Mesenchymal stem cell (in vitro differentiated cells and primary cell): ENCODE measurements around the gene NUP42.
"Not testable (repeated sequence)": the region's sequence is repeated elsewhere in the genome, so short reads cannot be mapped to it uniquely, and the experiment has no call there.

Experiments
- DNase-seq: peaks from one replicate; pipeline ENCODE4 v3.0.0-alpha.2; 2013
- H2AFZ ChIP-seq: one replicate; pipeline ENCODE4 v1.6.1; 2013; ENCODE audit warnings: low read depth, mild to moderate bottlenecking, control low read depth, inconsistent platforms, low read length, moderate library complexity
- H2AK5ac ChIP-seq: 2 replicates; pipeline ENCODE4 v1.6.1; 2013; ENCODE audit warnings: low read length, moderate library complexity, mild to moderate bottlenecking, inconsistent platforms; ENCODE audit not compliant: severe bottlenecking
- H2BK120ac ChIP-seq: one replicate; pipeline ENCODE4 v1.6.1; 2013; ENCODE audit warnings: low read depth, mild to moderate bottlenecking, inconsistent platforms, low read length, moderate library complexity
- H2BK12ac ChIP-seq, 2 experiments: one replicate each; pipeline ENCODE4 v1.6.1; 2013; ENCODE audit warnings: inconsistent platforms in 2 of 2, low read length in 2 of 2, mild to moderate bottlenecking in 2 of 2, moderate library complexity in 2 of 2, control low read depth in 1 of 2
- H2BK15ac ChIP-seq: one replicate; pipeline ENCODE4 v1.6.1; 2013; ENCODE audit warnings: mild to moderate bottlenecking, low read depth, inconsistent platforms; ENCODE audit not compliant: poor library complexity, severe bottlenecking
- H2BK5ac ChIP-seq: 2 replicates; pipeline ENCODE4 v1.6.1; 2013; ENCODE audit warnings: low read depth, mild to moderate bottlenecking, low read length, control low read depth, inconsistent platforms; ENCODE audit not compliant: poor library complexity, severe bottlenecking
- H3K14ac ChIP-seq, 2 experiments: one replicate each; pipeline ENCODE4 v1.6.1; 2013; ENCODE audit warnings: inconsistent platforms in 2 of 2, low read length in 2 of 2, control low read depth in 1 of 2, mild to moderate bottlenecking in 1 of 2, moderate library complexity in 1 of 2
- H3K18ac ChIP-seq, 2 experiments: one replicate each; pipeline ENCODE4 v1.6.1; 2013; ENCODE audit warnings: inconsistent platforms in 2 of 2, low read length in 2 of 2, control low read depth in 1 of 2, low read depth in 1 of 2, mild to moderate bottlenecking in 1 of 2
- H3K23ac ChIP-seq, 2 experiments: one replicate each; pipeline ENCODE4 v1.6.1; 2013; ENCODE audit warnings: inconsistent platforms in 2 of 2, low read length in 2 of 2, mild to moderate bottlenecking in 2 of 2, moderate library complexity in 2 of 2, control low read depth in 1 of 2
- H3K27ac ChIP-seq: 2 replicates; pipeline ENCODE4 v1.5.1; 2013; ENCODE audit warnings: mild to moderate bottlenecking, moderate library complexity, low read length, control low read depth, inconsistent platforms; ENCODE audit not compliant: poor library complexity, severe bottlenecking
- H3K27me3 ChIP-seq, 2 experiments: 2 replicates each; pipeline versions ENCODE4 v1.6.1 to v1.7.0; 2013; ENCODE audit warnings: low read length in 2 of 2, mild to moderate bottlenecking in 2 of 2, moderate library complexity in 2 of 2, control low read depth in 1 of 2, inconsistent platforms in 1 of 2; ENCODE audit not compliant: control insufficient read depth in 1 of 2, insufficient read depth in 1 of 2
- H3K36me3 ChIP-seq, 2 experiments: 2 replicates each; pipeline versions ENCODE4 v1.6.1 to v1.7.0; 2013; ENCODE audit warnings: low read length in 2 of 2, control low read depth in 1 of 2, inconsistent platforms in 1 of 2, low read depth in 1 of 2, mild to moderate bottlenecking in 1 of 2; ENCODE audit not compliant: insufficient read depth in 2 of 2, control insufficient read depth in 1 of 2
- H3K4ac ChIP-seq, 2 experiments: one replicate each; pipeline ENCODE4 v1.6.1; 2013; ENCODE audit warnings: inconsistent platforms in 2 of 2, low read length in 2 of 2, mild to moderate bottlenecking in 2 of 2, moderate library complexity in 2 of 2, control low read depth in 1 of 2, low read depth in 1 of 2
- H3K4me1 ChIP-seq: 2 replicates; pipeline ENCODE4 v1.6.1; 2013; ENCODE audit warnings: low read depth, low read length, control low read depth; ENCODE audit not compliant: control insufficient read depth, insufficient read depth
- H3K4me2 ChIP-seq: 2 replicates; pipeline ENCODE4 v1.6.1; 2013; ENCODE audit warnings: low read length, mild to moderate bottlenecking, inconsistent platforms; ENCODE audit not compliant: poor library complexity, severe bottlenecking
- H3K4me3 ChIP-seq, 2 experiments: 2 replicates each; pipeline versions ENCODE4 v1.5.1 to v1.7.0; 2013; ENCODE audit warnings: low read length in 2 of 2, mild to moderate bottlenecking in 2 of 2, control low read depth in 1 of 2, low read depth in 1 of 2; ENCODE audit not compliant: insufficient read depth in 1 of 2
- H3K79me1 ChIP-seq: replicated peaks from 2 replicates; pipeline ENCODE4 v1.6.1; 2013; ENCODE audit warnings: mild to moderate bottlenecking, control low read depth, low read length, inconsistent platforms; ENCODE audit not compliant: poor library complexity, severe bottlenecking
- H3K9ac ChIP-seq: 2 replicates; pipeline ENCODE4 v1.7.0; 2013; ENCODE audit warnings: mild to moderate bottlenecking, low read length, moderate library complexity
- H3K9me3 ChIP-seq: 2 replicates; pipeline ENCODE4 v1.7.0; 2013; ENCODE audit warnings: mild to moderate bottlenecking, low read length; ENCODE audit not compliant: control insufficient read depth
- H4K8ac ChIP-seq: one replicate; pipeline ENCODE4 v1.6.1; 2013; ENCODE audit warnings: inconsistent platforms, mild to moderate bottlenecking, low read length, moderate library complexity
- H4K91ac ChIP-seq: one replicate; pipeline ENCODE4 v1.6.1; 2013; ENCODE audit warnings: mild to moderate bottlenecking, low read length, inconsistent platforms
- WGBS: methylation state at CpG from one replicate; pipeline ENCODE4 v1.1.7; 2013; ENCODE audit warnings: mixed read lengths; 5-methylcytosine and 5-hydroxymethylcytosine counted together

The NUP42 gene

GRCh38 chr7:23220690-23221305 is 39.0 kb downstream of the NUP42 start:
- Histone ChIP-seq H3K4me2 (no peak overlapping the region), H3K14ac (no peak overlapping the region), H3K4ac (no peak overlapping the region), H3K4me1 (no peaks in the 10 kb centered on the region), H2AK5ac (no peak overlapping the region), H4K8ac (no peak overlapping the region), H3K27ac (no peak overlapping the region), H3K79me1 (no peaks in the 10 kb centered on the region), H3K9me3 (no peaks in the 10 kb centered on the region), H3K4me3 (no peak overlapping the region), H2AFZ (no peak overlapping the region), H2BK120ac (no peak overlapping the region), H3K36me3 (no peaks in the 10 kb centered on the region), H3K23ac (no peak overlapping the region), H2BK5ac (no peak overlapping the region), H3K9ac (no peak overlapping the region), H2BK12ac (no peak overlapping the region), H4K91ac (no peak overlapping the region), H3K18ac (no peak overlapping the region), H3K27me3 (no peaks in the 10 kb centered on the region), H2BK15ac (no peak overlapping the region)
- WGBS: 80% methylated on average over 10 of the region's 10 CpGs
- DNase-seq: no peak

- no peaks in the 10 kb centered on the region for H3K36me3 ChIP-seq
- H2AFZ ChIP-seq: no peak overlapping the region
- no peak overlapping the region for H3K18ac ChIP-seq
- no peaks in the 10 kb centered on the region for H3K4me1 ChIP-seq
- no peak for DNase-seq
- no peak overlapping the region for H3K4me2 ChIP-seq
- no peaks in the 10 kb centered on the region for H3K9me3 ChIP-seq
- H2BK5ac ChIP-seq: no peak overlapping the region
- H2BK15ac ChIP-seq: no peak overlapping the region
- H3K4ac ChIP-seq: no peak overlapping the region
- no peak overlapping the region for H3K27ac ChIP-seq
- no peak overlapping the region for H2AK5ac ChIP-seq
- H3K14ac ChIP-seq: no peak overlapping the region
- no peak overlapping the region for H2BK120ac ChIP-seq
- 61% methylated on average over 5 of the region's 5 CpGs for WGBS
- H3K79me1 ChIP-seq: no peaks in the 10 kb centered on the region
- H4K8ac ChIP-seq: no peak overlapping the region
- H3K27me3 ChIP-seq: no peaks in the 10 kb centered on the region
- H2BK12ac ChIP-seq: no peak overlapping the region
- no peak overlapping the region for H4K91ac ChIP-seq
- no peak overlapping the region for H3K23ac ChIP-seq
- H3K9ac ChIP-seq: no peak overlapping the region
- H3K4me3 ChIP-seq: no peak overlapping the region
These were observed 40.7 kb downstream of the NUP42 start for GRCh38 chr7:23222439-23223030.

- DNase-seq, H3K36me3 ChIP-seq, H4K8ac ChIP-seq, H2AFZ ChIP-seq, H3K27me3 ChIP-seq, H3K4me2 ChIP-seq, H3K9ac ChIP-seq, H4K91ac ChIP-seq, H3K4me3 ChIP-seq, H2BK120ac ChIP-seq, H2AK5ac ChIP-seq, H2BK5ac ChIP-seq, H3K79me1 ChIP-seq, H3K14ac ChIP-seq, H3K4ac ChIP-seq, H2BK15ac ChIP-seq, H3K18ac ChIP-seq, H3K27ac ChIP-seq, H3K9me3 ChIP-seq, H3K4me1 ChIP-seq, H2BK12ac ChIP-seq, H3K23ac ChIP-seq: not testable (repeated sequence)
- WGBS: 89% methylated on average over 3 of the region's 4 CpGs
These were observed 42.5 kb downstream of the NUP42 start for GRCh38 chr7:23224364-23224763.

- no peaks in the 10 kb centered on the region for H3K36me3 ChIP-seq
- H2BK15ac ChIP-seq: no peak overlapping the region
- H3K9me3 ChIP-seq: peaks cover 4% of the 10 kb centered on the region
- no peak overlapping the region for H2AFZ ChIP-seq
- H2BK120ac ChIP-seq: no peak overlapping the region
- no peak overlapping the region for H3K23ac ChIP-seq
- no peak overlapping the region for H4K91ac ChIP-seq
- no peak overlapping the region for H2BK5ac ChIP-seq
- H3K27me3 ChIP-seq: no peaks in the 10 kb centered on the region
- no peaks in the 10 kb centered on the region for H3K4me1 ChIP-seq
- H3K79me1 ChIP-seq: no peaks in the 10 kb centered on the region
- no peak overlapping the region for H3K4ac ChIP-seq
- no peak for DNase-seq
- no peak overlapping the region for H3K9ac ChIP-seq
- no peak overlapping the region for H3K14ac ChIP-seq
- WGBS: 98% methylated on average over 2 of the region's 4 CpGs
- H2AK5ac ChIP-seq: no peak overlapping the region
- no peak overlapping the region for H3K18ac ChIP-seq
- H3K27ac ChIP-seq: no peak overlapping the region
- no peak overlapping the region for H3K4me3 ChIP-seq
- H4K8ac ChIP-seq: no peak overlapping the region
- H3K4me2 ChIP-seq: no peak overlapping the region
- H2BK12ac ChIP-seq: no peak overlapping the region
These were observed 45.1 kb downstream of the NUP42 start for GRCh38 chr7:23226844-23227450.
